Measurements from ENCODE around the gene VAT1L.

The VAT1L gene, protein sequence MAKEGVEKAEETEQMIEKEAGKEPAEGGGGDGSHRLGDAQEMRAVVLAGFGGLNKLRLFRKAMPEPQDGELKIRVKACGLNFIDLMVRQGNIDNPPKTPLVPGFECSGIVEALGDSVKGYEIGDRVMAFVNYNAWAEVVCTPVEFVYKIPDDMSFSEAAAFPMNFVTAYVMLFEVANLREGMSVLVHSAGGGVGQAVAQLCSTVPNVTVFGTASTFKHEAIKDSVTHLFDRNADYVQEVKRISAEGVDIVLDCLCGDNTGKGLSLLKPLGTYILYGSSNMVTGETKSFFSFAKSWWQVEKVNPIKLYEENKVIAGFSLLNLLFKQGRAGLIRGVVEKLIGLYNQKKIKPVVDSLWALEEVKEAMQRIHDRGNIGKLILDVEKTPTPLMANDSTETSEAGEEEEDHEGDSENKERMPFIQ

DNA sequence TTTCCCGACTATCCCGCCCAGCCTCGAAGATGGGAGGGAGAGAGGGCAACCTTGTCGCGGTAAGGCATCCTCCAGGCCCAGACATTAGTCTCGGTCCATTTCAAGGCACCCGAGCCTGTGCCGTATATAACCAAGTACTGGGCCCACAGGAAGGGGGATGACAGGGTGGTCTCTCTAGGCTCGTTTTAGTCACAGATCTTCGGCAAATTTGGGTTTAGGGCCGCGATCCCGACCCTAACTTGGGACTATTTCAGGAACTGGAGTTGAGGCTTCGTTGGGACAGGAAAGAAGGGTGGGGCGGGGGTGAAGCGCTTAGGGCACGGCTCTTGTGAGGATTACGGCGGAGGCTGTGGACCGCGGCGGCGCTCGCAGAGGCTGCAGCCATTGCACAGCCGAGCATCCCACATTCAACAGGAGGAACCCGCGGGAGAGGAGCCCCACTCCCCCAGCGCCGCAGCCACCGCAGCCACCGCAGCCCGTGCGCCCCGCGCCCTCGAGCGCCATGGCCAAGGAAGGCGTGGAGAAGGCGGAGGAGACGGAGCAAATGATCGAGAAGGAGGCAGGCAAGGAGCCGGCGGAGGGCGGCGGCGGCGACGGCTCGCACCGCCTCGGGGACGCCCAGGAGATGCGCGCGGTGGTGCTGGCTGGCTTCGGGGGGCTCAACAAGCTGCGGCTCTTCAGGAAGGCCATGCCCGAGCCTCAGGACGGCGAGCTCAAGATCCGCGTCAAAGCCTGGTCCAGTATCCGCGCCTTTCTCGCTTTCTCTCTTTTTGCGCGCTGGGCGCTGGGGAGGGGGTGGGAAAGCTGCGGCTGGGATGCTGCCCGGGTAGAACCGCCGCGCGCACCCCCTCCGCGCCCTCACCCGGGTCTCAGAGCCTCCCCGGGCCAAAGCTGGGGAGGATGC, at the start of gene VAT1L:
TSS of gene VAT1L (plus strand) at position 384 of the 904 bp plus-strand sequence. CDS start at position 503, 119 bp downstream.
- no peak for DNase-seq (ENCODE audit: low read depth in 3 of 3)

DNA sequence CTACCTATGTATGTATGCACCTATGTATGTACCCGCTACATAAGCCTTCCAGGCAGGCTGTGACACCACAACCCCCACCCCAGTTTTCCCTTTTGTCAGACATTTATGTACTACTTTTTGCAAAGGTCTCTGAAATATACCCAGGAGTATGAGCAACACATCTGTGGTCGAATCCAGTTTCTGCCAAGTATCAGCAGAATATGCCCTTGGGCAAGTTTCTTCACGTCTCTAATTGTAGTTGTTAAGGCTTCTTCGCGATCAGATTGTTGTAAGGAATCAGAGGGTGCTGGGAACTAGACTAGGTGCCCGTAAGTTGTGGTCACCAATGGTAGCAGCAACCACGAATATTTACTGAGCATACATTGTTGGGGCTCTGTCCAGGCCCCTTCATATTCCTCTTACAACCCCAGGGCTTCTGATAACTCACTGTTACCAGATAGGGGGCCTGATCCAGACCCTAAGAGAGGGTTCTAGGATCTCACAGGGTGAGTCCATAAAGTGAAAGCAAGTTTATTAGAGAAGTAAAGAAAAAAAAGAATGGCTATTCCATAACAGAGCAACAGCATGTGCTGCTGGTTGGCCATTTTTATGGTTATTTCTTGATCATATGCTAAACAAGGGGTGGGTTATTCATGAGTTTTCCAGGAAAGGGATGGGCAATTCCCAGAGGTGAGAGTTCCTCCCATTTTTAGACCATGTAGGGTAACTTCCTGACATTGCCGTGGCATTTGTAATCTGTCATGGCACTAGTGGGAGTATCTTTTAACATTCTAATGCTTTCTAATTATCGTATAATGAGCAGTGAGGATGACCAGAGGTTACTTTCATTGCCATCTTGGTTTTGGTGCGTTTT, 49.4 kb upstream of the VAT1L start:
- no peak for DNase-seq (ENCODE audit: low read depth in 3 of 3)

DNA sequence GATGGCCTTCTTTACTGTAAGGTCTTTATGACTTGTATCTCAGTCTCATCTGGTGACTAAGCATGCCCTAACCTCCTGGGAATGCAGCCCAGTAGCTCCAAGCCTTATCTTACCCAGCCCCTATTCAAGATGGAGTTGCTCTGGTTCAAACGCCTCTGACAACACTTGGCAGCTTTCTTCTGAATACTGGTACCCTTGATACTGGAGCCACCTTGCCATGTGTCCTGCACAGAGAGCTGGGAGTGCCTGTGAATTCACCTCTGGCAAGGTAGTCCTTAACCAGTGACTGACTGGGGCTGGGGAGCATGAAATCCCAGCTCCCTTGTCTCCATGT, 48.8 kb upstream of the VAT1L start:
- DNase-seq (ENCODE audit: low read depth in 3 of 3): no peak

DNA sequence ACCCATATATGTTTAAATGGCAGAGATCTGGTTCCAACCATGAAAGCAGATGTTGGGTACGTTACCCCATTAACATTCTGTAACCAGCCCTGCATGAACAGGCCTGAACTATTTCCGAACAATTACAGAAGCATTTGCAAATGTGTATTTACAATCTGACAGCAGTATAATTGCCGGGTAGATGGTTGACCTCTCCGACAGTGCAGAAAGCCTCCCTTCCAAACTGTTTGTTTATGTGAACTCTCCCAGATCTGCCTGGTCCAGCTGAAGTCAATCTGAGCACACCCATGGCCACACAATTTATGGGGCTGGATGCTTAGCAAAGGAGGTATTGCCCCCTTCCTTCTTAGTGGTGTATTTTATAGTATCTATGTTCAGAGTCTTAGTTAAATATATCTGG, 44.2 kb upstream of the VAT1L start:
- no peak for DNase-seq (ENCODE audit: low read depth in 3 of 3)

DNA sequence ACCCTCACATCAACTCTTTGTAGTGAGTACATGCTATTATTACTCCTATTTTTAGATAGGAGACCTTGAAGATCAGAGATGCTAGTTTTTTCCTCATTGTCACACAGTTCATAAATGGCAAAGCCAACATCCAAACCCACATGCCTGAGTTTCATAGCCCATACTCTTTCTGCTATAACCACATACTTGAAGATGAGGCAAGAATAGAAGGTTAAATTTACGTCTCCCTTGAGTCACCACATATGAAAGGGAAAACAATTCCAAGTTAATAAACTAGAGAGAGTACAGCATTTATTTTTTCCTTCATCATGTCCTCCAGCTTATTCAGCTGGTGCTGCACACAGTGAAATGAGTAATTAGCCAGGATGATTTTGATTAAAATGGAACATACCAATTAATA, 42.4 kb upstream of the VAT1L start:
- no peak for DNase-seq (ENCODE audit: low read depth in 3 of 3)

DNA sequence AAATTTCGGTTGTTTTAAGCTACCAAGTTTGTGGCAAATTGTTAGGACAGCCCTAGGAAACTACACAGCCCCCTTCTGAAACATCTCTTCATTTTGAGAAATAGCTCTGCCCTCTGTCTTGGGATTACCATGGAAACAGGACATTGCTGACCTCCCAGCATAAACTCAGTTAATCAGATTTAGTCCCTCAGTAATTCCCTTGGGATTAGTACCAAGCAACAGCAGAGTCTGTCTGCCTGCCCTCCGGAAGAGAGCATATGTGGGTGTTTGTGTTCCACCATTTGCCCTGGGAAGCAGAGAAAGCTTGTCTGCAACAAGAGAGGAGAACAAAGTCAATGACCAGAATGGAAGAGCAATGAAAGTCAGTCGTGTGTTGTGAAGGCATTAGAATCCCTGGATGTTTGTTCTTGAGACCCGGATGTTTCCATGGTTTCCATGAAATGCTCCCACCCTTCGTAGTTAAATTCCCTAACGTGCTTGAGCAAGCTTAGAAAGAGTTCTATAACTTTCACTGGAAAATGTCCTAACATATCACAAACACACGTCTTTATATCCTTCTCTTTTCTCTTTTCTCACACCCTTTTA, 39.9 kb upstream of the VAT1L start:
- no peak for DNase-seq (ENCODE audit: low read depth in 3 of 3)

DNA sequence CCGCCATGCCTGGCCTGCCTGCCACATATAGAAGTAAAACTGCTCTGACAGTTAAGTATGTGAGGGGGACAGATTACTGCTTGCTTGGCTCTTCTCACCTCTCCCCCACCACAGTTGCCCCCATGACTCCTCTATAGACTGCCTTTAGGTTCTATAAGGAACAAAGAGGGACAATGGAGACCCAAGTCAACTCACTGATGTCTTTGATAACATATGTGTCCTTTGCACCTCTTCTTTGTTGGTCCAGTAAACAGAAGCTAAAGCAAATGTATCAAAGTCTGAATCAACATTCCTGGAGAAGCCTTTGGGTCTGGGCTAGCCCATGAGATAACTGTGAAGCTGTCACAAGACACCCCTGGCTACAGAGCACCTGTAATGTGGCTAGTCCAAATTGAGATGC, 38.9 kb upstream of the VAT1L start:
- no peak for DNase-seq (ENCODE audit: low read depth in 3 of 3)

DNA sequence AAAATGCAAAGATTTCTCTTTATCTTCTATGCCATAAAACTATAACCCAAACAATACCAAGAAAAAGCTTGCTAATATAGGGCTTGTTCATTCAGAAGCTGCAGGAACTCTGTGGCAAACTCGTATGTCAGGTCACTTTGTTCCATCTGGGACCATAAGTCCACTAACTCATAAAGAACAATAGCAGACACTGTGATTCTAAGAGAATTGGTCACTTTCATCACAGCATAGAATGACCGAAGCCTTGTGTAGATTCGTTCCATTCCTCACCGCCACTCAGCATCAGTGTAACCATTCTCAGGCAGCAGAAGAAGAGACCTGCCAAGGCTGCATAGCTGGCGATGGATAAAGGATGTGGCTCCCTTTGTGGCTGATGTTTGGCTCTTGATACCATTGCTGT, 30.3 kb upstream of the VAT1L start:
- DNase-seq (ENCODE audit: low read depth in 3 of 3): no peak

DNA sequence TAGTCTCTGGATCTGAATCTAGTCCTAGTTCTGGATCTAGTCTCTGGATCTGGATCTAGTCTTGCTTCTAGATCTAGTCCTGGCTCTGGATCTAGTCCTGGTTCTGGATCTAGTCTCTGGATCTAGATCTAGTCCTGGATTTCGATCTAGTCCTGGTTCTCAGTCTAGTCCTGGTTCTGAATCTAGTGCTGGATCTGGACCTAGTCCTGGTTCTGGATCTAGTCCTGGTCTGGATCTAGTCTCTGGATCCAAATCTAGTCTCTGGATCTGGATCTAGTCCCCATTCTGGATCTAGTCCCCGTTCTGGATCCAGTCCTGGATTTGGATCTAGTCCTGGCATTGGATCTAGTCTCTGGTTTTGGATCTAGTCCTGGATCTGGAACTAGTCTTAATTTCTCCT, 29.9 kb upstream of the VAT1L start:
- DNase-seq (ENCODE audit: low read depth in 3 of 3): no peak

DNA sequence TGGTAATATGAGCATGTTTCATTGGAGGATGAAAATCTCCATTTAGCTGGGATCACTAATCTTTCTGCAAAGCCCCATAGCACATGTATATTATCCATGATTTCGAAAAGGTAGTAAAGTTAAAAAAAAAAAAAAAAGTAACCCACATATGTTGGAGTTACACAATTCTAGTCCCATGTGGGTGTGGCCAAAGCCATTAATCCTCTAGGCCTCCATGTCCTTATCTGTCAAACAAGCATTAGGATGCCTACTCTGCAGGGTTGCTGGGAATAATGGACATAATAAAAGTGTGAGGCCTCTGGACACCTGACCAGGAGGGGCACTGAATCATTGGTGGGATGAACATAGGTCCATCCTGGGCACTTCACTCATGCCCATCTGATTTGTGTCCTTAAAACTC, 29.2 kb upstream of the VAT1L start:
- no peak for DNase-seq (ENCODE audit: low read depth in 3 of 3)

DNA sequence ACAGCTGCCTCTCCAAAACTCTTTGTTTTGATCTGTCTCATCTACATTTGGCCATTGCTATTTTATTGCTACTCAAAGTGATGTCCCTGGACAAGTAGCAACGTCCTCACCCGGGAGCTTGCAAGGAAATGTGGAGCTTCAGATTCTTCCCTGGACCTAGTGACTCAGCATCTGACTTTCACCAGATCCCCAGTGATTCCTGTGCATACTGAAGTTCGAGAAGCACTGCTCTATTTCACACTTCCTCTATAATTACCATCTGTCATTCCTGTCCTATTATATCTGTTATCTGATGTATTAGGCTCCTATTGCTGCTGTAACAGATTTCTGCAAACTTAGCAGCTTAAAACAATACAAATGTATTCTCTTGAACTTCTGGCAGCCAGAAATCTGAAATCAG, 28.5 kb upstream of the VAT1L start:
- no peak for DNase-seq (ENCODE audit: low read depth in 3 of 3)

DNA sequence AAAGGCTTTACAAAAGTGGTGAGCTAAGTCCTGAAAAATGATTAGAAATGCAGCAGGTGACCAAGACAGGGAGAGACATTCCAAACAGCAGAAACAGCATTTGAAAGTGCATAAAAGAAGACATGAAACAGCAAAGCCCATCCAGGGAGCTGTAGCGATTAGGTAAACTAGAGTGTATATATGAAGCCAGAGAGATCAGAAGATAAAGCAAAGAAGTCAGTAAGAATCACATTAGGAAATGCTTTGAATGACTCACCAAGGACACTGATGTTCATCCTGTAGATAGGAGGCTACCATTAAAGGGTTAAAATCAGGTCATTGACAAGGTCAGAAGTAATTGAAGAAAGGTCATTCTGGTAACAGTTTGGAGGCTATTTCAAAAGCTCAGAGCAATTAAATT, 27.6 kb upstream of the VAT1L start:
- DNase-seq (ENCODE audit: low read depth in 3 of 3): no peak

DNA sequence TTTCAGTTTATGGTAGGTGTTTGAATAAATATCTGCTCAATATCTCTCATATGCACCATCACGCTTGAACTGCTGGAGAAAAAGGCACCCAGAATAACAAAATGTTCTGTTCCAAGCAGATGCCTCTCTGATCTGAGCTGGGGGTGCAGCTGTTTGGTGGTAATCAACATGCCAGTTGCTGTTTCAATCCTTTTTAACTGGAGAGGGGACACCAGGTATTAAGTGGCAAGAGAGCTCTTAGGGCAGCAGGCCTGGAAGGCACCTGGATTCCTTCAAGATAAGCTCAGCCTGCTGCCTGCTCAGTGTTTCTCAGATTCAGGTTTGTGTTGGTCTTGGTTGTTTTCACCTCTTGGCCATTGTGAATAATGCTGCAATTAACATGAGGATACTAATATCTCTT, 27.2 kb upstream of the VAT1L start:
- no peak for DNase-seq (ENCODE audit: low read depth in 3 of 3)

DNA sequence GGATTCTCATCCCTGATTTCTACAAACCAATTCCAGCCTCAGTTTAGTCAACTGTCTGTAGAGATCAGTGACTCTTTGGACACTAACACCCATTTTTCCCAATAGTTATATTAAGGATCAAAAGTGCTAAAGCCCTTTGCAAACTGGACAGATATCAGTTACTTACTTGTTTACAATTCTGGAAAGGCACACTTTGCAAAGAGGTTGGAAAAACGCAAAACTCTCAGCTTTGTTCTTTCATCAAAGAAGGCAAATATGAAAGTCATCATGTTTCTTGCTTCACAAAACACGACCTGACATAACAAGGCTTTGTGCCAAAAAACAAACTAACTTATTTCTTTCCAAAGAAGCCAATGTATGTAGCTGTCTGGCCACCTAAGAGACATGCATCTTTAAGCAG, 26.1 kb upstream of the VAT1L start:
- DNase-seq (ENCODE audit: low read depth in 3 of 3): no peak

DNA sequence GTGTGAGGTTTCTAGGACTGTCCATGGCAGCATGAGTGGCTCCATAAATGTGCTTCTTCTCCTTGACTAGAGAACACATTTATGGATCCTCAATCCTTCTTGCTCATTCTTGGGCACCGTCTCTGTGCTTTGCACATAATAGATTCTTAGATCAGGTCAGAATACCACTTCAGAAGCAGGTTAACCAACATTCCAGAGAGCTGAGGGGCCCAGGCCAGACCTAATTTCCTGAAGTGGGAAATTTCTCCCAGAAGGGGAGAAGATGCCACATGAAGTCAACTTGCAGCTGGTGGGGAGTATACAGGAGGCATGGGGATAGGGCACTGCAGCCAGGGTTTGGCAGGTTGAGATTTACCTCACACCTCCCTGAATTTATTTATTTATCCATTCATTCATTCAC, 24.4 kb upstream of the VAT1L start:
- no peak for DNase-seq (ENCODE audit: low read depth in 3 of 3)

DNA sequence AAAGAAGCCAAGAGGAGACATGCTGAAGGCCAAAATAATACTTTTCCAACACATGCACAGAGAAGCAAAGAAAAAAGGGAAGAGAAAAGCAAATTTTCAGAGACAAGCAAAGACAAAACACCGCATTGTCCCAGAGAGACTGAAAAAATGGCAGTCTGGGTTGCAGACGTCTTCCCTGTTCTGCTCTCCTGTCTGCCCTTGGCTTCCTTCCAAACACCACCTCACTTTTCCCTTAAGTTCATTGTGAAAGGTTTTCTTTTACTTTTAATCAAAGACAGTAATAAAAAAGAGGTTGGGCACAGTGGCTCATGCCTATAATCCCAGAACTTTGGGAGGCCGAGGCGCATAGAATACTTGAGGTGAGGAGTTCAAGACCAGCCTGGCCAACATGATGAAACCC, 21.2 kb upstream of the VAT1L start:
- no peak for DNase-seq (ENCODE audit: low read depth in 3 of 3)

DNA sequence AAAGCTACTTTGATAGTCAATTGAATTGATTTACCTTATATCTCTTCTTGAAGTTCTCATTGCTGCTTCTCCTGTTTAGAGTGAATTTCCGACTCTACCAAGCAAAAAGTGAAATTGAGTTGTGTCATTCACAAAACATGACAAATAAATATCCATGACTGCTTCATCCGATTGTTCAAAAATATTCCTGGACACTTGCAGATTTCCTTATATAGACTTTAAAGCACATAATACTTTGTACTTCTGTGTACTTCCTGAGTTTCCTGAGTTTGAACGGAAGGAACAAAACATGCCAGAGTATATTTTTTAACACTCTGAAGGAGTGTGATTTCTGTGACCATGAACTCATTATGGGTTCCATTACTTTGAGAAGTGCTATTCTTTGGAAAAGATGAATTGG, 20.5 kb upstream of the VAT1L start:
- no peak for DNase-seq (ENCODE audit: low read depth in 3 of 3)

DNA sequence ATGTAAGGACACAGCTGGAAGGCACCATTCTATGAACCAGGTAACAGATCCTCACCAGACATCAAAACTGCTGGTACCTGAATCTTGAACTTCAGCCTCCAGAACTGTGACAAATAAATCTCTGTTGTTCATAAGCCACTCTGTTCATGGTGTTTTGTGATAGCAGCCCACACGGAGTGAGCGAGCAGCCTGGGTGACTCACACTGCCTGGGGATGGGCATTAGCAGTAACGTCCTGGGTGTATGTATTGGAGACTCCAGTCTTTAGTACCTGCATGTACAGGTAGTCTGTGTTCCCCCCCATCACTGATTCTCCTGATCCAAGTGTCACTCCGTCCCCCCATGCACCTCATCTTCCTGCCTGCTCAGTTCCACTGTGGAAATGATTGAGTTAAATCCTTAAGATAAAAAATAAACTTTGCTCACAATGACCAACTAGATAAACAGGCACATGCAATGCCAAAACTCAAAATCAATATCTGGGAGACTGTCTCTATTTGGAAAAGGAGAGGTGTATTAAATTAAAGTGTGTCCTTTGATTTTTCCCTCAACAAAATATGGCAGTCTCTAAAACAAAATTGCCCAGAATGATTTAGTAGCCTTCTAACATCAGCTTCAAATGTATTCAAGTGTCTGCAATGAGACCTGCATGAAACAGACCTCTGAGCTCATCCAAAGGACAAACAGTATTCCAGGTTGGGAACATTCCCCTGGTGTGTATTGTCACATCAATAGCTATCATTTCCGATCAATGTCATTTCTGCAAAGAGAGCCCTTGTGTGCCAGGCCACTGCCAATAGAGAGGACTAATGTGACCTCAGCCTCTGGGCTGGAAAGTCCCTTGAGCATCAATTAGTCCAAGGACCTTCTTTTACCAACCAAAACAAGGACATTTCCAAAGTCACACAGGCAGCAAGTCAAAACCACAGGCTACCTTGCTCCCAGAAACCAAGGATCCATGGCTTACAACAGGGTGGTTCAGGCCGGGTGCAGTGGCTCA, 12.2 kb upstream of the VAT1L start:
- DNase-seq (ENCODE audit: low read depth in 3 of 3): no peak

DNA sequence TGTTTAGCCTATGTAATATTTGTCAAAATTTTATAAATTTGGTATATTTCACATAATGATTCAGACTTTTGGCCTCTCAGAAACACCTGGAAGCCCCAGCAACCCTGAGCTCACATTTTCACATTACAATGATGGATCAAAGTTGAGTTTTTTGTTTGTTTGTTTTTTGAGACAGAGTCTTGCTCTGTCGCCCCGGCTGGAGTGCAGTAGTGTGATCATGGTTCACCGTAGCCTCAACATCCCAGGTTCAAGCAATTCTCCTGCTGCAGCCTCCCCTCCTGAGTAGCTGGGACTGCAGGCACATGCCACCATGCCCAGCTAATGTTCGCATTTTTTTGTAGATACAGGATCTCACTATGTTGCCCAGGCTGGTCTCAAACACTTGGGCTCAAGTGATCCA, 10.6 kb upstream of the VAT1L start:
- no peak for DNase-seq (ENCODE audit: low read depth in 3 of 3)

DNA sequence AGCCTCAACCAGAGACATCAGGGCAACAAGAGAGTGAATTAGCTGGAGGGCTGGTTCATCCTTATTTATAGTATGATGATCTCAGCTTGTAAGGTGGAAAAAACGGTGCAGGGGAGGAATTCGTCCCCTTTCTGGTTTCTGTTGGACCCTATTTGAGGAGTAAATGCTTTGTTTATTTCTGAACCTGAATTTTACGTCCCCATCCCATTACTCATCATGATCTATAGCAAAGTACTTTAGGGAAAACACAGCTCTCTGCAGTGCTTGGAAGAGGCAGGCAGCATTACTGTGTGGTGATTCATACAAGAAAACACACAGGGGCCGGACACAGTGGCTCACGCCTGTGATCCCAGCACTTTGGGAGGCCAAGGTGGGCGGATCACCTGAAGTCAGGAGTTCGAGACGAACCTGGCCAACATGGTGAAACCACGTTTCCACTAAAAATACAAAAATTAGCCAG, 8.0 kb upstream of the VAT1L start:
- no peak for DNase-seq (ENCODE audit: low read depth in 3 of 3)

DNA sequence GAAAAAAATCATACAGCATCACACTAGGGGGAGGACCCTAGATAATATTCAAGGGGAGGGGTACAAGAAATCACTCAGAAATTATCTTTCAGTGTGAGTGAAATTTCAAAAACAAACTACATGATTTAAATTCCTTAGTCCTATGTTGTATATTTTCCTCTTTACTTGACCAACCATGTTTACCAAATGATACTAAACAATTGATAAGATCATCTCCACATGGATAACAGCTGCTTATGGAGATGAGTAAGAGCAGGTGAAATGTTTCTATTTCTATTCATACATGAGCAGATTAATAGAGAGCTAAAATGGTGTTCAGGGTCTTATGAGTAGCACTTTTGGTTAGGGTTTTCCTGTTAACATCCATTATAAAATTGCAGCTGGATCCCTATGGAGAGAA, 7.3 kb upstream of the VAT1L start:
- no peak for DNase-seq (ENCODE audit: low read depth in 3 of 3)

Measured in stimulated activated CD4-positive, alpha-beta T cell treated with anti-CD3 and anti-CD28 coated beads, TNF-alpha, amount 100 ng/mL, for 4 hours (primary cell).